HepG2 (cell line): ENCODE measurements around the gene IQCC. TPM values are rescaled to one million over a fixed set of nuclear protein-coding genes. Genes with fewer than 3 reads are reported as not detected.

ENCODE experiments used
- NPAS2 ChIP-seq: sonication (generic); formaldehyde crosslinking; IDR thresholded peaks from 2 replicates; pipeline ENCODE4 v1.8.0; 2022; ENCODE audit warnings: mild to moderate bottlenecking, missing genetic modification reagents, borderline replicate concordance
- TERF1 ChIP-seq: sonication (generic); formaldehyde crosslinking; IDR thresholded peaks from 2 replicates; pipeline ENCODE4 v1.8.0; 2022; ENCODE audit warnings: mild to moderate bottlenecking, missing genetic modification reagents, moderate library complexity
- ZNF383 ChIP-seq: sonication (generic); formaldehyde crosslinking; IDR thresholded peaks from 2 replicates; pipeline ENCODE4 v1.4.0; 2020; ENCODE audit warnings: missing genetic modification reagents, mild to moderate bottlenecking, borderline replicate concordance
- ZNF710 ChIP-seq: sonication (generic); formaldehyde crosslinking; IDR thresholded peaks from 2 replicates; pipeline ENCODE4 v1.5.0; 2020; ENCODE audit warnings: mild to moderate bottlenecking, missing genetic modification reagents, borderline replicate concordance
- ZNF781 ChIP-seq: sonication (generic); formaldehyde crosslinking; IDR thresholded peaks from 2 replicates; pipeline ENCODE4 v1.5.1; 2020; ENCODE audit warnings: borderline replicate concordance, mild to moderate bottlenecking, missing genetic modification reagents; ENCODE audit errors: not compliant biosample characterization
- ZSCAN5A ChIP-seq: sonication (generic); formaldehyde crosslinking; IDR thresholded peaks from 2 replicates; pipeline ENCODE4 v1.8.0; 2022; ENCODE audit warnings: mild to moderate bottlenecking, missing genetic modification reagents, borderline replicate concordance
- polyA plus RNA-seq, 8 experiments: library from polyadenylated mRNA; depleted of rRNA in 3 of 8; stranded (reverse) in 7 of 8; unstranded in 1 of 8; fragments of >200 nt; fragmentation: Illumina TruSeq in 4 of 8; extraction: Trizol in 4 of 8; gene quantifications; 2 replicates each; pipeline versions ENCODE4 v1.2.1 to v1.2.3, GENCODE V29; 2011 to 2016; ENCODE audit warnings: low read depth in 4 of 8, missing spikeins in 1 of 8, mixed read lengths in 1 of 8; ENCODE audit not compliant: insufficient read depth in 1 of 8
- total RNA-seq, 5 experiments: library from RNA; depleted of rRNA; stranded (reverse); fragments of >200 nt; fragmentation: Illumina TruSeq; extraction: Trizol; gene quantifications; 2 replicates each; pipeline ENCODE4 v1.2.3, GENCODE V29; 2016; ENCODE audit warnings: low read depth in 1 of 5
- TF ChIP-seq, protein P1 (sequence below): sonication (generic); formaldehyde crosslinking; IDR thresholded peaks from 2 replicates; pipeline ENCODE4 v1.4.0; 2020; ENCODE audit warnings: mild to moderate bottlenecking, missing genetic modification reagents
- TF ChIP-seq, protein P2 (sequence below): sonication (generic); formaldehyde crosslinking; IDR thresholded peaks from 2 replicates; pipeline ENCODE4 v1.4.0; 2020; ENCODE audit warnings: missing genetic modification reagents, borderline replicate concordance
- TF ChIP-seq, protein P3 (sequence below): sonication (generic); formaldehyde crosslinking; IDR thresholded peaks from 2 replicates; pipeline ENCODE4 v1.4.0; 2020; ENCODE audit warnings: missing genetic modification reagents
- TF ChIP-seq, protein P4 (sequence below): IDR thresholded peaks from 2 replicates; pipeline ENCODE4 v1.6.1; 2016

Gene IQCC
- total and polyA plus RNA-seq, 2 of the 13 experiments (the other 11 are each of a cell fraction or from before 2014, with no cell fraction given): 1.7 to 3.0 TPM

- TF ChIP-seq TERF1: no peak
- no peak for TF ChIP-seq NPAS2 (CRISPR knock-in tag)
- TF ChIP-seq, protein P1, sequence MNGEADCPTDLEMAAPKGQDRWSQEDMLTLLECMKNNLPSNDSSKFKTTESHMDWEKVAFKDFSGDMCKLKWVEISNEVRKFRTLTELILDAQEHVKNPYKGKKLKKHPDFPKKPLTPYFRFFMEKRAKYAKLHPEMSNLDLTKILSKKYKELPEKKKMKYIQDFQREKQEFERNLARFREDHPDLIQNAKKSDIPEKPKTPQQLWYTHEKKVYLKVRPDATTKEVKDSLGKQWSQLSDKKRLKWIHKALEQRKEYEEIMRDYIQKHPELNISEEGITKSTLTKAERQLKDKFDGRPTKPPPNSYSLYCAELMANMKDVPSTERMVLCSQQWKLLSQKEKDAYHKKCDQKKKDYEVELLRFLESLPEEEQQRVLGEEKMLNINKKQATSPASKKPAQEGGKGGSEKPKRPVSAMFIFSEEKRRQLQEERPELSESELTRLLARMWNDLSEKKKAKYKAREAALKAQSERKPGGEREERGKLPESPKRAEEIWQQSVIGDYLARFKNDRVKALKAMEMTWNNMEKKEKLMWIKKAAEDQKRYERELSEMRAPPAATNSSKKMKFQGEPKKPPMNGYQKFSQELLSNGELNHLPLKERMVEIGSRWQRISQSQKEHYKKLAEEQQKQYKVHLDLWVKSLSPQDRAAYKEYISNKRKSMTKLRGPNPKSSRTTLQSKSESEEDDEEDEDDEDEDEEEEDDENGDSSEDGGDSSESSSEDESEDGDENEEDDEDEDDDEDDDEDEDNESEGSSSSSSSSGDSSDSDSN (CRISPR knock-in tag): peak; percentile 49
- no peak; the same call in 1 of the 2 replicates for TF ChIP-seq ZSCAN5A (CRISPR knock-in tag)
- TF ChIP-seq, protein P2, sequence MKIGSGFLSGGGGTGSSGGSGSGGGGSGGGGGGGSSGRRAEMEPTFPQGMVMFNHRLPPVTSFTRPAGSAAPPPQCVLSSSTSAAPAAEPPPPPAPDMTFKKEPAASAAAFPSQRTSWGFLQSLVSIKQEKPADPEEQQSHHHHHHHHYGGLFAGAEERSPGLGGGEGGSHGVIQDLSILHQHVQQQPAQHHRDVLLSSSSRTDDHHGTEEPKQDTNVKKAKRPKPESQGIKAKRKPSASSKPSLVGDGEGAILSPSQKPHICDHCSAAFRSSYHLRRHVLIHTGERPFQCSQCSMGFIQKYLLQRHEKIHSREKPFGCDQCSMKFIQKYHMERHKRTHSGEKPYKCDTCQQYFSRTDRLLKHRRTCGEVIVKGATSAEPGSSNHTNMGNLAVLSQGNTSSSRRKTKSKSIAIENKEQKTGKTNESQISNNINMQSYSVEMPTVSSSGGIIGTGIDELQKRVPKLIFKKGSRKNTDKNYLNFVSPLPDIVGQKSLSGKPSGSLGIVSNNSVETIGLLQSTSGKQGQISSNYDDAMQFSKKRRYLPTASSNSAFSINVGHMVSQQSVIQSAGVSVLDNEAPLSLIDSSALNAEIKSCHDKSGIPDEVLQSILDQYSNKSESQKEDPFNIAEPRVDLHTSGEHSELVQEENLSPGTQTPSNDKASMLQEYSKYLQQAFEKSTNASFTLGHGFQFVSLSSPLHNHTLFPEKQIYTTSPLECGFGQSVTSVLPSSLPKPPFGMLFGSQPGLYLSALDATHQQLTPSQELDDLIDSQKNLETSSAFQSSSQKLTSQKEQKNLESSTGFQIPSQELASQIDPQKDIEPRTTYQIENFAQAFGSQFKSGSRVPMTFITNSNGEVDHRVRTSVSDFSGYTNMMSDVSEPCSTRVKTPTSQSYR: peak; percentile 99
- peak; percentile 88 for TF ChIP-seq ZNF710 (CRISPR knock-in tag)
- TF ChIP-seq, protein P3, sequence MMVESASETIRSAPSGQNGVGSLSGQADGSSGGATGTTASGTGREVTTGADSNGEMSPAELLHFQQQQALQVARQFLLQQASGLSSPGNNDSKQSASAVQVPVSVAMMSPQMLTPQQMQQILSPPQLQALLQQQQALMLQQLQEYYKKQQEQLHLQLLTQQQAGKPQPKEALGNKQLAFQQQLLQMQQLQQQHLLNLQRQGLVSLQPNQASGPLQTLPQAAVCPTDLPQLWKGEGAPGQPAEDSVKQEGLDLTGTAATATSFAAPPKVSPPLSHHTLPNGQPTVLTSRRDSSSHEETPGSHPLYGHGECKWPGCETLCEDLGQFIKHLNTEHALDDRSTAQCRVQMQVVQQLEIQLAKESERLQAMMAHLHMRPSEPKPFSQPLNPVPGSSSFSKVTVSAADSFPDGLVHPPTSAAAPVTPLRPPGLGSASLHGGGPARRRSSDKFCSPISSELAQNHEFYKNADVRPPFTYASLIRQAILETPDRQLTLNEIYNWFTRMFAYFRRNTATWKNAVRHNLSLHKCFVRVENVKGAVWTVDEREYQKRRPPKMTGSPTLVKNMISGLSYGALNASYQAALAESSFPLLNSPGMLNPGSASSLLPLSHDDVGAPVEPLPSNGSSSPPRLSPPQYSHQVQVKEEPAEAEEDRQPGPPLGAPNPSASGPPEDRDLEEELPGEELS (CRISPR knock-in tag): peak; percentile 76
- TF ChIP-seq ZNF781: peak; percentile 62
- TF ChIP-seq, protein P4, sequence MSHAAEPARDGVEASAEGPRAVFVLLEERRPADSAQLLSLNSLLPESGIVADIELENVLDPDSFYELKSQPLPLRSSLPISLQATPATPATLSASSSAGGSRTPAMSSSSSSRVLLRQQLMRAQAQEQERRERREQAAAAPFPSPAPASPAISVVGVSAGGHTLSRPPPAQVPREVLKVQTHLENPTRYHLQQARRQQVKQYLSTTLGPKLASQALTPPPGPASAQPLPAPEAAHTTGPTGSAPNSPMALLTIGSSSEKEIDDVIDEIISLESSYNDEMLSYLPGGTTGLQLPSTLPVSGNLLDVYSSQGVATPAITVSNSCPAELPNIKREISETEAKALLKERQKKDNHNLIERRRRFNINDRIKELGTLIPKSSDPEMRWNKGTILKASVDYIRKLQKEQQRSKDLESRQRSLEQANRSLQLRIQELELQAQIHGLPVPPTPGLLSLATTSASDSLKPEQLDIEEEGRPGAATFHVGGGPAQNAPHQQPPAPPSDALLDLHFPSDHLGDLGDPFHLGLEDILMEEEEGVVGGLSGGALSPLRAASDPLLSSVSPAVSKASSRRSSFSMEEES (CRISPR knock-in tag): peak; percentile 62; the same call in 1 of the 2 replicates
- 0 out of 2 replicates have a peak, but pooled peaks have one; percentile 71 for TF ChIP-seq ZNF383 (CRISPR knock-in tag)
Measured at GRCh38 chr1:32249831-32250525, 44.5 kb downstream of the IQCC start (continued).
